GM21515 (cell line): ENCODE measurements around the gene APOH.

Source experiments
- ATAC-seq: cut with Tn5 transposase; IDR thresholded peaks from one replicate; pipeline ENCODE4 v1.9.1; 2021; ENCODE audit not compliant: unreplicated experiment

Gene APOH

GRCh38 chr17:66198242-66198641 lies 31.0 kb downstream of the APOH start:
- ATAC-seq: no peak

- ATAC-seq: no peak
These were observed 36.9 kb downstream of the APOH start for GRCh38 chr17:66192378-66192687.

- ATAC-seq: peak; percentile 75
These were observed 37.4 kb downstream of the APOH start, which contains the start of gene CEP112 for GRCh38 chr17:66191593-66192377. Gene CEP112, minus strand, starts transcription at chr17:66192133.

- no peak for ATAC-seq
These were observed 38.2 kb downstream of the APOH start for GRCh38 chr17:66190738-66191592.

GRCh38 chr17:66187718-66188117 lies 41.5 kb downstream of the APOH start:
- ATAC-seq: no peak

GRCh38 chr17:66185862-66186261 lies 43.4 kb downstream of the APOH start:
- ATAC-seq: no peak

- ATAC-seq: no peak
These were observed 44.8 kb downstream of the APOH start for GRCh38 chr17:66184392-66184791.

GRCh38 chr17:66183529-66183928 lies 45.7 kb downstream of the APOH start:
- no peak for ATAC-seq

GRCh38 chr17:66178642-66179041 lies 50.6 kb downstream of the APOH start:
- ATAC-seq: no peak

GRCh38 chr17:66177048-66177447 lies 52.2 kb downstream of the APOH start:
- ATAC-seq: no peak

- no peak for ATAC-seq
These were observed 53.3 kb downstream of the APOH start for GRCh38 chr17:66175892-66176291.

GRCh38 chr17:66172691-66173223 lies 56.5 kb downstream of the APOH start:
- ATAC-seq: no peak

GRCh38 chr17:66172144-66172543 lies 57.1 kb downstream of the APOH start:
- ATAC-seq: no peak

GRCh38 chr17:66171692-66172091 lies 57.5 kb downstream of the APOH start:
- no peak for ATAC-seq

- no peak for ATAC-seq
These were observed 58.0 kb downstream of the APOH start for GRCh38 chr17:66171172-66171571.

- ATAC-seq: no peak
These were observed 59.4 kb downstream of the APOH start for GRCh38 chr17:66169839-66170238.

- no peak for ATAC-seq
These were observed 61.9 kb downstream of the APOH start for GRCh38 chr17:66167189-66167815.

GRCh38 chr17:66165537-66166123 lies 63.6 kb downstream of the APOH start:
- ATAC-seq: no peak
